Measurements from ENCODE around the gene SEC16A. TPM values are rescaled to one million over a fixed set of nuclear protein-coding genes. Genes with fewer than 3 reads are reported as not detected.
A peak's percentile ranks its signal among the peaks of the same experiment; 100 is the strongest.

The SEC16A gene
- total RNA-seq, 1 experiment from 2014 or later, result 15.4 TPM

DNA sequence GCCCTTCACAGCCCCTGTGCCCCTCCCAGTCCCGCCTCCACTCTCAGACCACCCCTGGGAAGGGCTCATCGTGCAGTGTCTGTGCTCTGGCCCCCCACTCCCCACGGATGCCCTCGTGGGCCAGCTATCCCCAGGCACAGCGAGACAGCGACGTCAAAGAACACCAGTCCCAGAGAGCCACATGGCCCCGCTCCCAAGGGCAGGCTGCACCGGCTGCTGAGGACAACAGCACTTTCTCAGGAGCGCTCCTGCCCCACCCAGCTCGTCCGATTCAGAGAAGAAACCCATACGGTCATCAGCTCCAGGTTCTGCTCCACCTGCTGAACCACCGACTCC lies 78.1 kb downstream of the SEC16A start:
- H3K4me1 ChIP-seq (replicated peaks), result peaks cover 14% of the 10 kb centered on the region
- H3K27ac ChIP-seq, result no peak overlapping the region
- no peak for DNase-seq (ENCODE audit: low read depth in 1 of 2, low spot score in 2 of 2)
- H3K36me3 ChIP-seq, result peaks cover 54% of the 10 kb centered on the region
- no peak overlapping the region for H3K4me3 ChIP-seq
- H3K9me3 ChIP-seq (replicated peaks), result no peaks in the 10 kb centered on the region
- no peaks in the 10 kb centered on the region for H3K27me3 ChIP-seq (replicated peaks)

DNA sequence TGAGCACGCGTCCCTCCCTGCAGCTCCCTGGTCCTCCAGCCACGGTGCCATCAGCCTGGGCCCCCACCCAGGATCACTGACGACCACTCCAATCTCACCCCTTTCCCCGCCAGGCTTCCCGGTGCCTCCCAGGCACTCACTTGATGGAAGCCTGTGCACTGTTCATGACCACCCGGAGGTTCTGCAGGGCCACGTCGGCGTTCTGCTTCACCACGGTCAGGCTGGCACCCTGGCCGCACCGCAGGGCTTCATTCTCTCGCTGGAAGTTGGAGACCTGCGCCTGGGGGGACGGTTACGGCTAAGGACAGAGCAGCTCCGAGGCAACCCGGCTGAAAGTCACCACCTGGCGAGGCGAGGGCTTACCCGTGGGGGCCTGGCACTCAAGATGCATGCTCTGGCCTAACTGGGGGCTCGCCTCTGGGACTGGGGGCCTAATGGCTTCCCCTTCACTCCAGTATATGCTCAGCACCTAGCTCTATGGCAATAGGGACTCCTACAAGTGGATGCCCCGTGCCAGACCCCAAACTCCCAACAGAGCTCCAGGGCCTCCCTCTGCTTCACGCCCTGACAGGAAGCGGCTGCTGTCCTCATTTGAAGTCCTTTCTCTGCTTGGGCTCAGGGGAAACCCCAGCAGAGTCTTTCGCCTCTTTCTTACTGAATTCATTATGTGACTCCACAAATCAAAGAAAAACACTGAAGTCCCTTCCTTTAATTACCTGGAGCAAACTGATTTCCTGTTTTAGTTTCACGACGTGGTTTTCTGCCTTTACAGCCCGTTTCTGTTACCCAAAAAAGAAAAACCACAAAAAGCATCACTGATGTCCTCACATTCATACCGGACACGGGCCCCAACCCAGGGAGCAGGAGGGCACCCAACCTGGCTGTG lies 78.7 kb downstream of the SEC16A start:
- Histone ChIP-seq H3K9me3 (replicated peaks) (no peaks in the 10 kb centered on the region), H3K36me3 (peaks cover 59% of the 10 kb centered on the region), H3K4me1 (replicated peaks) (peaks cover 15% of the 10 kb centered on the region), H3K4me3 (no peak overlapping the region), H3K27ac (no peak overlapping the region), H3K27me3 (replicated peaks) (no peaks in the 10 kb centered on the region)
- no peak for DNase-seq (ENCODE audit: low read depth in 1 of 2, low spot score in 2 of 2)

DNA sequence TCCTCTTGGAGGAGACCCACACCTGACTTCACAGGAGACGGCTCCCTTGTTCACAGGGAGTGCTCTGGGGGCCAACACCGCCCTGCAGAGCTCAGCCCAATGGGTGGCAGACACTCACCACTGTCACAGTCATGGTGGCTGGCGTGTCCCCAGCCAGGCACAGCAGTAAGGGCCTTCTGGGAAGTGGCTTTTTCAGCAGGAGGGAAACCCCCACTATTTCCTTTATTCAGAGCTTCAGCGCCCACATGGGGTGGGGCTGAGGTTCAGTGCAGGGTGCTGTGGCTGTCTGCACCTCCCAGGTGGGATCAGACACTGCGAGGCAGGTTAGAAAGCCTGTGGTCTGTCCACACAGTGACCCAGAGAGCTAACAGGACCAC lies 79.3 kb downstream of the SEC16A start:
- H3K4me3 ChIP-seq, result no peak overlapping the region
- H3K27ac ChIP-seq, result no peak overlapping the region
- H3K4me1 ChIP-seq (replicated peaks), result peaks cover 21% of the 10 kb centered on the region
- no peaks in the 10 kb centered on the region for H3K27me3 ChIP-seq (replicated peaks)
- no peak for DNase-seq (ENCODE audit: low read depth in 1 of 2, low spot score in 2 of 2)
- no peaks in the 10 kb centered on the region for H3K9me3 ChIP-seq (replicated peaks)
- peaks cover 58% of the 10 kb centered on the region for H3K36me3 ChIP-seq

DNA sequence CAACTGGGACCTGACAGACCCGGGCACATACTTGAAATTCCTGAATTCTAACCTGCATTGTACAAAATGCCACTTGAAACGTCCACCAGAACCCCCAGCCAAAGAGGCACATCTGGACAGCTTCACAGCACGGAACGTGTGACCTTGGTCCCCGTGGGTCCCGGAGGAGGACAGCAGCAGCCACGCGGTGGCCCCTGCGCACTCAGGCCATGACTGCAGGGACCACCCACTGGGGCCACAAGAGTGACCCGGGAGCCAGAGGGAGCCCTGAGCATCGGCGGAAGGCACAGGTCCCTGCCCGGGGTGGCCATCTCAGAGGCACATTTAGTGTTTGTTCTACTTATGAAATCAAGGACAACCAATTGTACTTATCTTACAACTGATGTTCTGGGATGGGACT lies 80.8 kb downstream of the SEC16A start:
- Histone ChIP-seq H3K27ac (no peak overlapping the region), H3K9me3 (replicated peaks) (no peaks in the 10 kb centered on the region), H3K4me3 (no peak overlapping the region), H3K36me3 (peaks cover 57% of the 10 kb centered on the region), H3K4me1 (replicated peaks) (peaks cover 21% of the 10 kb centered on the region), H3K27me3 (replicated peaks) (no peaks in the 10 kb centered on the region)
- DNase-seq (ENCODE audit: low read depth in 1 of 2, low spot score in 2 of 2), result no peak

DNA sequence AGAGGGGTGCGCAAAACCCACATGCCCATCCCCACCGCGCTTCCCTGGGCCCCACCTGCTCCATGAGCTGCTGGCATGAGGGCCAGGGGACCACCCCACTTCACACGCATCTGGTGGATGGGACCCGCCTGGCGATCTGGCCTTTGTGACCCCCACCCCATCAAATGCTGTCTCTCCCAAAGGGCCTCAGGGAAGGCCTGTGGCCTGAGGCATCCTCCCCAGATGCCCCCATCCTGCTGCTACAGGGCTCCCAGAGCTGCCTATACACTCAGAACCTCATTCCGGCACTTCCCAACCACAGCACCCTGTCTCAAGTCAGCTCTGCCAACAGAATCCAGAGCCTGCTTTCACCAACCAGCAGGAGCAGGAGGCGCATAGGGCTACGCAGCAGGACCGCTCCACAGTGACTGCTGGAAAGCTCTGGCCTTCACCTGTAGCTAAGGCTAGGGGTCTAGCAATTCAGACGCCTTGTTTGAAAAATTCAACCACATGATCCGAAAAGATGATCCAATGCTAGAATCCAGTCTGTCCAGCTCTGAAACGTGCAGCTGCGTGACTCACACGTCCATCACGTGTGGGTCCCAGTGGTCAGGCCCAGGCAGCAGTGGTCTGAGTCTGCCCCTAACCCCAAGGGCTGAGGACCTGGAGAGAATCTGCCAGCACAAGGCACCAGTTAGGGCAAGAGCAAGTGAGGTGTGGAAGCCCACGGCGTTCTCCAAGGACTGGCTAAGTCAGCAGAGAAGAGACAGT lies 81.5 kb downstream of the SEC16A start:
- Histone ChIP-seq H3K4me3 (no peak overlapping the region), H3K9me3 (replicated peaks) (no peaks in the 10 kb centered on the region), H3K36me3 (peaks cover 59% of the 10 kb centered on the region), H3K27me3 (replicated peaks) (no peaks in the 10 kb centered on the region), H3K27ac (no peak overlapping the region), H3K4me1 (replicated peaks) (peaks cover 21% of the 10 kb centered on the region)
- no peak for DNase-seq (ENCODE audit: low read depth in 1 of 2, low spot score in 2 of 2)

DNA sequence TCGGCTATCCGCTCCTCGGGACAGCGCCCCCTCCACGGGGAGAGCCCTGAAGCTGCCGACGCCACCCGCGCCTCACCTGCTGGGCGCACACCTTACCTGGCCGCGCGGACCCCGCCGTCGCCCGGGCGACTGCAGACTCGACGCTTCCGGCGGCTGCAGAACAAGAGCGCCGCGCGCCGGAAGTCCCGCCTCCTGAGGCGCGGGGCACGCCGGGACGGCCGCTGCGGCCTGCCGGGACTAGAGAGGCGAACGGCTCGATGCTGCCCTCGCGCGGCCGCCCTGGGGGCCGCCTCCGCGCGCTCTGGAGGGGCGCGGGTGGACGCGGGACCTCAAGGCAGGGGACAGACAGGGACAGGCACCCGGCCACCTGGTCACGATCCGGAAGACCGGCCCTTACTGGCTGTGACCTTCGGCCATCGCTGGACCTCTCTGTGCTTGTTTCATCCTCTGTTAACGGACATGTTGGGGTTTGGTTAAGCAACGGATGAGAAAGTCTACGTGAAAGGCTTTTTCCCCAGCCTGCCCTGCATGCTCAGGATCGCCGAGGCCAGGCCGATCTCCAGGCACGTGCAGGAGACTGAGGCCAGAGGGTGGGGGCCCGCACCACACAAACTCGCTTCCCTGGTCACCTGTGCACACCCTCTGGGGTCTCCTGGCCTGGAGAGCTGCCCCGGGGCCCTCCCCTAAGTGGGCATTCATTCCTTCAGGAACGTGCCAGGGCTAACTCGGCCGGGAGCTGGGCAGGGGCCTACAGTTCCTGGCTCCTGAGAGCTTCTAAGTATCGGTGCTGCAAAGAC lies 82.6 kb downstream of the SEC16A start, which contains the start of gene SNAPC4:
Gene SNAPC4, minus strand, starts transcription at position 133 of the 797 bp plus-strand sequence. CDS start 1,742 bp downstream, outside the sequence.
- no peak within 1 kb of the TSS; the same call in 1 of the 2 replicates for H3K27ac ChIP-seq
- peak; percentile 77 for DNase-seq (ENCODE audit: low read depth in 1 of 2, low spot score in 2 of 2)
- no peaks in the 10 kb centered on the region for H3K9me3 ChIP-seq (replicated peaks)
- peak within 1 kb of the TSS; percentile 97 for H3K4me3 ChIP-seq
- peaks cover 21% of the 10 kb centered on the region for H3K4me1 ChIP-seq (replicated peaks)
- H3K36me3 ChIP-seq, result peaks cover 60% of the 10 kb centered on the region
- H3K27me3 ChIP-seq (replicated peaks), result no peaks in the 10 kb centered on the region

DNA sequence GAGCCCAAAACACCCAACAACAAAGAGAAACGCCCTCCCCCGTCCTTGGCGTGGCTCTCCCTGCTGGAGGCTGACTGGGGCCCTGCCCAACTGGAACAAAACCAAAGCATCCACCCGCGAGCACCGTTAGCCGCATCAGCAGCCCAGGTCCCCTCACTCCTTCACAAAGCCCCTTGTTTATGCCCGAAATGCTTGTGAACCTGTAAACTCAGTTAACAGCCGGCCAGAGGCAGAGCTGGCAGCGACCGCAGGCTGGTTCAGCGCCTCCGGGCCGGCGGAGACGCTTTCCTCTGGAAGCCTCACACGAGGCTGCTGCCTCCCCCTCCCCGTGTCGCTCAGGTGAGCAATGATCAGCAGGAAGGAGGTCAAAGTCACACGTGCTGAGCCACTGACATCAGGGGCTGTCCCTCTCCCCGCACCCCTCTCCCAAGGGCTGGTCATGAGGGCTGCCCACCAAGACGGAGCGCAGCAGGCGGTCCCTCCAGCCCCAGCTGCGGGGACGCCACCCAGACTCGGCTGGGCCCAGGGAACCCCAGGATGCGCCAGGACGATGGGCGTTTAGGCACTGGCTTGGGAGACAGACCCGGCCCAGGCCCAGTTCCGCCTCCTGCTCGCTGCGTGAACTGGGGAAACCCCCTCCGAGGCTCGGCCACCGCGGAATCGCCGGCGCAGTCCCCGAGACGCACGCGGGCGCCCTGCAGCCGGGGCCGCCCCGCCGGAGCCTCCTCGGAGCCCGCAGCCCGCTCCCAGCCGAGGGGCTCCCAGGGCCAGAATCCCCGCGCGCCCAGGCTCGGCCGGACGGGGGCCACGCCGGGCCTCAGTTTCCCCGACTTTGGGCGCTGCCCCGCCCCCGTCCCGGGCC lies 83.4 kb downstream of the SEC16A start:
- Histone ChIP-seq H3K9me3 (replicated peaks) (no peaks in the 10 kb centered on the region), H3K36me3 (peaks cover 60% of the 10 kb centered on the region), H3K27me3 (replicated peaks) (no peaks in the 10 kb centered on the region), H3K4me1 (replicated peaks) (peaks cover 21% of the 10 kb centered on the region), H3K27ac (no peak overlapping the region; the same call in 1 of the 2 replicates), H3K4me3 (peak overlapping the region; percentile 97)
- peak in 1 of 2 experiments; percentile 23 for DNase-seq (ENCODE audit: low read depth in 1 of 2, low spot score in 2 of 2)

DNA sequence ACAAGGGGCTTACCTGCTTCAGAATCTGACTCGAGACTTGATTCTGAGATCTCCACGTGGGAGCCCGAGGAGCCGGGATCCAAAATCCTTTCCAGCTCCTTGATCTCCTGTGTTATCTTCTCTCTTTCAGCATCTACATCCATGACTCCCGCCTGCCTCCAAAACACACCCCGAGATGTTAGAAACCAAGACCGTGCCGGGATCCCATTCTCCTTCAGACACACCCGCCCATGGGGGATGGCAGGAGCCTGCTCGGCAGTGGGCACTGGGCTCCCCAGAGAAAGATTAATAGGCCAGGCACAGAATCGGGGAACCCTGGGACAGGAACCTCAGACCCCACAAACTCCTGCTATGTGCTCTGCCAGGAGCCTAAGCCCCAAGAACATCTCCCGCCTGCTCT lies 84.6 kb downstream of the SEC16A start:
- peaks cover 21% of the 10 kb centered on the region for H3K4me1 ChIP-seq (replicated peaks)
- no peak overlapping the region for H3K27ac ChIP-seq
- H3K4me3 ChIP-seq, result no peak overlapping the region
- no peaks in the 10 kb centered on the region for H3K27me3 ChIP-seq (replicated peaks)
- DNase-seq (ENCODE audit: low read depth in 1 of 2, low spot score in 2 of 2), result no peak
- peaks cover 58% of the 10 kb centered on the region for H3K36me3 ChIP-seq
- no peaks in the 10 kb centered on the region for H3K9me3 ChIP-seq (replicated peaks)

DNA sequence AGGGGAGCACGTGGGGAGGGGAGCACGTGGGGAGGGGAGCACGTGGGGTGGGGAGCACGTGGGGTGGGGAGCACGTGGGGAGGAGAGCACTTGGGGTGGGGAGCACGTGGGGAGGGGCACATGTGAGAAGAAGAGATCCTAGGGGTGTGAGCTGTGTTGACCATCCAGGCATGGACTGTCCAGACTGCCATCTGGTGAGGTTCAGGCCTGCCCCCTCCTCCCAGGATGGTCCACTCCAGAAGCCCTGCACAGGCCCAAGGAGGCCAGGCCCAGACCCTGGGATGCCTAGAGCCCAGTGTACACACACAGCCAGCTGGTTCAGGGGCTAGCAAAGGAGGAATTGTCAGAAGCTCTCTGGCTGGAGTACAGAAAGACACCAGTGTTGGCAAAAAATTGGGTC lies 85.2 kb downstream of the SEC16A start:
- H3K4me1 ChIP-seq (replicated peaks), result peaks cover 21% of the 10 kb centered on the region
- no peaks in the 10 kb centered on the region for H3K9me3 ChIP-seq (replicated peaks)
- peaks cover 64% of the 10 kb centered on the region for H3K36me3 ChIP-seq
- no peaks in the 10 kb centered on the region for H3K27me3 ChIP-seq (replicated peaks)
- H3K4me3 ChIP-seq, result no peak overlapping the region
- no peak for DNase-seq (ENCODE audit: low read depth in 1 of 2, low spot score in 2 of 2)
- no peak overlapping the region for H3K27ac ChIP-seq

DNA sequence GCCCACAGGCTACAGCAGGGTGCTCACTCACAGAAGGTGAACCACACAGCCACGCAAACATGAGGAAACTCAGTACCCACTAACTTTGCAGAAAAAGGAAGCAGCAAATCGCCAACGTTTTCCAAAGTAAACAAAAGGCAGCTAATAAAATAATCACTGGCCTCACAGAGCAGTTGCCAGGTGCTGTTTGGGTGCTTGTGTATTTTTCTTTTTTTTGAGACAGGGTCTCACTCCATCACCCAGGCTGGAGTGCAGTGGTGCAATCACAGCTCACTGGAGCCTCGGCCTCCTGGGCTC lies 86.7 kb downstream of the SEC16A start:
- DNase-seq (ENCODE audit: low read depth in 1 of 2, low spot score in 2 of 2), result no peak
- Histone ChIP-seq H3K27me3 (replicated peaks) (no peaks in the 10 kb centered on the region), H3K4me1 (replicated peaks) (peaks cover 21% of the 10 kb centered on the region), H3K36me3 (peaks cover 74% of the 10 kb centered on the region), H3K4me3 (no peak overlapping the region), H3K9me3 (replicated peaks) (no peaks in the 10 kb centered on the region), H3K27ac (no peak overlapping the region)

DNA sequence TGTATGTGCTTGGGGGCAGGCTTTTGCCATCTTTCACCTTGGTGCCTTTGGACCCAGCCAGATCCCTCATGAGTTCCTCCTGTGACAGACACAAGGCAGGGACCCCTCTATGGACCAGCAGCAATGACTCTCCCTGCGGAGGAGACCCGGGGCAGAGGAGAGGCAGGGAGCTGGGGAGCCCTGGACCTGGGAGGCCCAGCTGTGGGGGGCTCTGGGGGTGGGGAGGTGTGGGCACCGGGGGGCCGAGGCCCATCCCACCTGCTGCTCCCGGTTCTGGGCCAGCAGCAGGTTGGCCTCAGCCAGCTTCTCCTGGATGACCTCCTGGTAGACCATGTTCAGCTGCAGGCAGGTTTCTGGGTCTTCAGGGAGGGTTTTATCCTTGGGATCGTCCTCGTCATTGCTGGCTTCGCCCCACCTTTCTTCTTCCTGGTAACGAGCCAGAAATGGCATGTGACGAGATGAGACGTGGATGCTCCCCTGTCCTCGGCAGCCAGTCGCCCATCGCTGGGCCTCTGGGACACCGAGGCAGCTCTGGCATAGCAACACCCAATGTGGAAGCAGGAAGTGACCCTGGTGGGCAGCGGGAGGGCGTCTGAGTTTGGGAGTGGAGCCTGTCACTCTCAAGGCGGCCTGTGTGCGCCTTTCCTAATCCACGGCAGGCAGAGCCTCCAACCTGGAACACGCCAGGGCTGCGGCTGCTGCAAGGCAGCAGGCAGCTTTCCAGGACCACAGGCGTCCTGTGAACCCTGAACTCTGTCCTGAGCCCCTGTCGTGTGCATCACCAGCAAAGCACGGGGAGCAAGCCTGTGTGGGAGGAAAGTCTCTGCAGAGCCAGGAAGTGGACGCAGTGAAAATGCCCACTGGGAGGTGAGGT lies 87.3 kb downstream of the SEC16A start:
- no peaks in the 10 kb centered on the region for H3K27me3 ChIP-seq (replicated peaks)
- no peak overlapping the region for H3K4me3 ChIP-seq
- H3K27ac ChIP-seq, result no peak overlapping the region
- DNase-seq (ENCODE audit: low read depth in 1 of 2, low spot score in 2 of 2), result no peak
- no peaks in the 10 kb centered on the region for H3K9me3 ChIP-seq (replicated peaks)
- peaks cover 77% of the 10 kb centered on the region for H3K36me3 ChIP-seq
- H3K4me1 ChIP-seq (replicated peaks), result peaks cover 19% of the 10 kb centered on the region

DNA sequence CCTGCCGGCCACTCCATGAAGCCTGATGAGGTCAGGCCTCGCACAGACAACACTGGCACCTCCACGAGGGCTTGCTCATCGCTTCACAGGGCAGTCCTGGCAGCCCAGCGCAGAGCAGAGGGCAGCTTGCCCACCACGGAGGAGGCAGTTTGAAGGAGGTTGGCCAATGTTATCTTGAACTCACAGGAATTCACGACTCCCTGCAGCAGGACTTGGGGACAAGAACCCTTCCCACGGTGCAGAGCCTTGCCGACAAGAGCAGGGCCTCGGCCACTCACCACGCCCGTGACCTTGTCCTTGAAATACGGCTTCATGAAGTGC lies 87.9 kb downstream of the SEC16A start:
- peaks cover 14% of the 10 kb centered on the region for H3K4me1 ChIP-seq (replicated peaks)
- peaks cover 77% of the 10 kb centered on the region for H3K36me3 ChIP-seq
- no peaks in the 10 kb centered on the region for H3K27me3 ChIP-seq (replicated peaks)
- H3K9me3 ChIP-seq (replicated peaks), result no peaks in the 10 kb centered on the region
- H3K4me3 ChIP-seq, result no peak overlapping the region
- no peak overlapping the region for H3K27ac ChIP-seq
- no peak for DNase-seq (ENCODE audit: low read depth in 1 of 2, low spot score in 2 of 2)
